Measurements from ENCODE around the gene CAST.

Gene CAST

DNA sequence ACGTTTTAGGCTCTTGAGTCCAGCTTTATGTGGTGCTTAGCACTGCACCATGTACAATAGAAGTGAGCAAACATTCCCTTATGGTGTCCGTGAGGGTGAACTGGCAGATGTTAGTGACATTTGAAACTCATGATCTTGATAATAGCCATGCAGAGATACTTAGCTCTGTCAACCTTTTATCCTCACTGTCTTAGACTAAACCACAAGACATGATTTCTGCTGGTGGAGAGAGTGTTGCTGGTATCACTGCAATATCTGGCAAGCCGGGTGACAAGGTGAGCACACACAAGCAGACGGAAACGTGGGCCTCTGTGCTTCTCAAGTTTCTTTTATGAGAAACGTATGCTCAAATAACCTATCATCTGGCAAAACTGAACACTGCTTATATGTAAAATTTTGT is 68.4 kb downstream of the CAST start:
- TF ChIP-seq, protein P1, sequence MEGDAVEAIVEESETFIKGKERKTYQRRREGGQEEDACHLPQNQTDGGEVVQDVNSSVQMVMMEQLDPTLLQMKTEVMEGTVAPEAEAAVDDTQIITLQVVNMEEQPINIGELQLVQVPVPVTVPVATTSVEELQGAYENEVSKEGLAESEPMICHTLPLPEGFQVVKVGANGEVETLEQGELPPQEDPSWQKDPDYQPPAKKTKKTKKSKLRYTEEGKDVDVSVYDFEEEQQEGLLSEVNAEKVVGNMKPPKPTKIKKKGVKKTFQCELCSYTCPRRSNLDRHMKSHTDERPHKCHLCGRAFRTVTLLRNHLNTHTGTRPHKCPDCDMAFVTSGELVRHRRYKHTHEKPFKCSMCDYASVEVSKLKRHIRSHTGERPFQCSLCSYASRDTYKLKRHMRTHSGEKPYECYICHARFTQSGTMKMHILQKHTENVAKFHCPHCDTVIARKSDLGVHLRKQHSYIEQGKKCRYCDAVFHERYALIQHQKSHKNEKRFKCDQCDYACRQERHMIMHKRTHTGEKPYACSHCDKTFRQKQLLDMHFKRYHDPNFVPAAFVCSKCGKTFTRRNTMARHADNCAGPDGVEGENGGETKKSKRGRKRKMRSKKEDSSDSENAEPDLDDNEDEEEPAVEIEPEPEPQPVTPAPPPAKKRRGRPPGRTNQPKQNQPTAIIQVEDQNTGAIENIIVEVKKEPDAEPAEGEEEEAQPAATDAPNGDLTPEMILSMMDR (IDR thresholded peaks at IDR 0.05; ENCODE audit: low read depth, low read length, missing control alignments): no peak
- in situ Hi-C loops (cut with HindIII; ENCODE audit: low sequenced_read_pairs): no loop called here
- no peak overlapping the region for H3K4me3 ChIP-seq (ENCODE audit: low read depth, low read length)
- no peak for DNase-seq (ENCODE audit: low read depth)

DNA sequence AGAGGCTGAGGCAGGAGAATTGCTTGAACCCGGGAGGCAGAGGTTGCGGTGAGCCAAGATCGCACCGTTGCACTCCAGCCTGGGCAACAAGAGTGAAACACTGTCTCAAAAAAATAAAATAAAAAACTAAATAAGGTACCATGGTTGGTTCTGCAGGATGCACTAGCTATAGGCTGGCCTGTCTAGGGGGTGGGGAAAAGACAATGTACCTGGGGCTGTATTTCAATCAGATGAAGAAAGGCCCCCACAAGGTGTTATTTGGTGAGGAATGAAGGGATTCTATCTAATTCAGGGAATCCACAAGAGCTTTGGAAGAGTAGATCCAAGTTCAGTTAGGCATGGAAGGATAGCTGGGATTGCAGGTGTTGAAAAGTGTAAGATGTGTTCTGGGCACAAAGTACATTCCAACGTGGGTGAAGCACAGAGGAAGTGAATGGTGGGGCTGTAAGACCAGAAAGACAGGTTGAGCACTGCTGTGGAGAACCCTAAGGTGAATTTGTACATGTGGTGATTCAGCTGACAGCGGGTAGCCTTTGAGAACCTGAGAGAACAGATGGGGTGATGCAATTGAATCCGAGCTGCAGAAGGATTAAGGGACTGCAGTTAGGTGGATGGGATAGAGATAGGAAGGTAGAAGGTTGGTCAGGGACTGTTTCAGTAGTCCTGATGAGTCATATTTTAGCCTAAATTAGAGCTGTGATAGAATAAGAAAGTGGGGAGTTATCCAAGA is 71.8 kb downstream of the CAST start:
- TF ChIP-seq, protein P1 (IDR thresholded peaks at IDR 0.05; ENCODE audit: low read depth, low read length, missing control alignments): no peak
- no peak for DNase-seq (ENCODE audit: low read depth)
- H3K4me3 ChIP-seq (ENCODE audit: low read depth, low read length): no peak overlapping the region
- in situ Hi-C loops (cut with HindIII; ENCODE audit: low sequenced_read_pairs): no loop called here

DNA sequence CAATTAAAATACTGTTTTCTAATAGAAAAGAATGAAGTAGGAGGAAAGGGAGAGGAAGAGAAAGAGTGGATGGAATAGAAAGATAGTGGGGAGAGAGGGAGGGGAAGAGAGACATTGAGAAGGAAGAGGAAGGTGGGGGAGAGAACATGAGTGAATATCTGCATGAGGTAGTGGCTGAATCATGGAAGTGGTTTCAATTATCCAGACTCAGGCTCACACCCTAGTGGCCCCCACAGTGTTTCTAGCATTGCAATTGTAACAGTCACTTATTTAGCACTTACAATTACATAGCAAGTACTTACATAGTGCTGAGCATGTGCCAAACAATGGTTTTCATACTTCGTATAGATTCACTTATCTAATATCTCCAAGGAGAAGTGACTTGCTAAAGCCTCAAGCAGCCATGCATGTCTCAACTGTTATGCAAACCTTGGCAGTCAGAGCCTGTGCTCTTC is 72.7 kb downstream of the CAST start:
- H3K4me3 ChIP-seq (ENCODE audit: low read depth, low read length): no peak overlapping the region
- no peak for DNase-seq (ENCODE audit: low read depth)
- TF ChIP-seq, protein P1 (IDR thresholded peaks at IDR 0.05; ENCODE audit: low read depth, low read length, missing control alignments): no peak
- in situ Hi-C loops (cut with HindIII; ENCODE audit: low sequenced_read_pairs): no loop called here

DNA sequence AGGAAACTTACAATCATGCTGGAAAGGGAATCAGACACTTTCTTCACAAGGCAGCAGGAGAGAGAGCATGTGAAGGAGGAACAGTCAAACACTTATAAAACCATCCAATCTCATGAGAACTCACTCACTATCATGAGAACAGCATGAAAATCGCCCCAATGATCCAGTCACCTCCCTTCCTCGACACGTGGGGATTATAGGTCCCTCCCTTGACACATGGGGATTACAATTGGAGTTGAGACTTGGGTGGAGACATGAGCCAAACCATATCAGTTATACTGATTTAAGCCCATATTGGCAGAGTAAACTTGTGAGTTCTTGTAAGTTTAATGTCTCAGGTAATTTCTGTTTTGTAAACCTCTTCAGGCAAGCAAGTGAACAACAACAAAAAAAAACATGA is 74.8 kb downstream of the CAST start:
- TF ChIP-seq, protein P1 (IDR thresholded peaks at IDR 0.05; ENCODE audit: low read depth, low read length, missing control alignments): no peak
- no peak overlapping the region for H3K4me3 ChIP-seq (ENCODE audit: low read depth, low read length)
- in situ Hi-C loops (cut with HindIII; ENCODE audit: low sequenced_read_pairs): no loop called here
- no peak for DNase-seq (ENCODE audit: low read depth)

DNA sequence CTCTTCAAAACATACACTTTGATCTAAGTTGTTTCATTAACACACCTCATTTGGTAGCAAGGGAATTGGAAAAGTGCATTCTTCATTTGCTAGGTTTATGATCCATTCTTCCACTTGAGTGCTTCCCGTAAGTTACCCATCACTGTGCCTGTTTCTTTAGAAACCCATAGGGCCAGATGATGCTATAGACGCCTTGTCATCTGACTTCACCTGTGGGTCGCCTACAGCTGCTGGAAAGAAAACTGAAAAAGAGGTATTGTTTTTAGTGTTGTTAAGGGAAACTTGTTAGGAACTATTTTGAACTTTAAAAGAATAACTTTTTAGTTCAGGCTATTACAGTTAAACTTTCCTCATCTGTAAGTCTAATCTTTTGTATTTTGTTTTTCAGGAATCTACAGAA is 78.9 kb downstream of the CAST start:
- no peak overlapping the region for H3K4me3 ChIP-seq (ENCODE audit: low read depth, low read length)
- DNase-seq (ENCODE audit: low read depth): no peak
- TF ChIP-seq, protein P1 (IDR thresholded peaks at IDR 0.05; ENCODE audit: low read depth, low read length, missing control alignments): no peak
- in situ Hi-C loops (cut with HindIII; ENCODE audit: low sequenced_read_pairs): loop anchor here (10.0 kb wide), 1 partner anchor 56 kb away; no protein-coding TSS in a partner anchor

DNA sequence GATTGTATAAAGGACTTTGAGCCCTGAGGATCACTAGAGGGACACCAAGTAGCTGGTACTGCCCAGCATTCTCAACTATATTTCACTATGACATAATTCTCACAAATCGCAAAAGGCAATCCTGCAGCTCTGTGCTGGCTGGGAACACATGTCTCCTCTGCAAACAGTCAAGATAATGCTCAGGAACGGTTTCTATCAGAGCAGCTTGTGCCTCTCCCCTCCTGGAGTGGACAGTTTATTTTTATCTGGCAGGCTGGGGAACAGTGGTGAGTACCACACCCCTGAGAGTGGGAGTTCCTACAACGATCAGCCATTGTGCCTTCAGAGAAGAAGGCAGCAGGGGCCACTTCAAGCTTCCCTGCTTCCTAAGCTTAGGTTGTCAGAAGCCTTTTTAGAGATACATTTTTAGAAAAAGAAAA is 79.7 kb downstream of the CAST start:
- in situ Hi-C loops (cut with HindIII; ENCODE audit: low sequenced_read_pairs): loop anchor here (10.0 kb wide), 1 partner anchor 57 kb away; no protein-coding TSS in a partner anchor
- TF ChIP-seq, protein P1 (IDR thresholded peaks at IDR 0.05; ENCODE audit: low read depth, low read length, missing control alignments): no peak
- no peak for DNase-seq (ENCODE audit: low read depth)
- H3K4me3 ChIP-seq (ENCODE audit: low read depth, low read length): no peak overlapping the region
